Activated CD8-positive, alpha-beta T cell treated with anti-CD3 and anti-CD28 coated beads for 36 hours (primary cell): Measurements from ENCODE around the gene ERBB2. TPM values are rescaled to one million over a fixed set of nuclear protein-coding genes. Genes with fewer than 3 reads are reported as not detected.
A peak's percentile ranks its signal among the peaks of the same experiment; 100 is the strongest.

Experiments
- ATAC-seq: fragments of 200-7000 bp; cut with Tn5 transposase; one replicate; pipeline ENCODE4 v1.10.0; 2021; ENCODE audit warnings: mild to moderate bottlenecking, moderate library complexity
- CTCF ChIA-PET: fragments of 350-600 bp; sonication (Branson Sonifier 250); formaldehyde crosslinking; loops from one replicate; lab custom pipeline; 2021; ENCODE audit warnings: antibody characterized with exemption; lab: Charles Lee
- POLR2A ChIA-PET: fragments of 350-600 bp; sonication (Branson Sonifier 250); formaldehyde crosslinking; loops from one replicate; lab custom pipeline; 2021; ENCODE audit warnings: antibody characterized with exemption; lab: Charles Lee
- DNase-seq: peaks from one replicate; pipeline ENCODE4 v3.0.0-alpha.2; 2020
- H3K27ac Mint-ChIP-seq: one replicate; pipeline ENCODE4 v1.8.0; 2021; ENCODE audit warnings: mild to moderate bottlenecking, mixed read lengths
- H3K27me3 Mint-ChIP-seq: one replicate; pipeline ENCODE4 v1.8.0; 2021; ENCODE audit warnings: mixed read lengths
- H3K36me3 Mint-ChIP-seq: one replicate; pipeline ENCODE4 v1.8.0; 2021; ENCODE audit warnings: low read depth, mixed read lengths
- H3K4me1 Mint-ChIP-seq: one replicate; pipeline ENCODE4 v1.8.0; 2021; ENCODE audit warnings: low read depth, mixed read lengths
- H3K4me3 Mint-ChIP-seq: one replicate; pipeline ENCODE4 v1.8.0; 2021; ENCODE audit warnings: mild to moderate bottlenecking, moderate library complexity, mixed read lengths
- H3K9me3 Mint-ChIP-seq: one replicate; pipeline ENCODE4 v1.8.0; 2021; ENCODE audit warnings: mixed read lengths
- CTCF ChIP-seq: fragments of 200-600 bp; IDR thresholded peaks from one replicate; pipeline ENCODE4 v1.8.0; 2022; ENCODE audit warnings: antibody characterized with exemption, mild to moderate bottlenecking
- intact Hi-C: fragments of 100-400 bp; cut with micrococcal nuclease; formaldehyde crosslinking; loops from one replicate; pipeline ENCODE4 v1.10.0; 2022
- total RNA-seq, 2 experiments: library from RNA; stranded (reverse); gene quantifications; one replicate each; pipeline ENCODE4 v1.2.3, GENCODE V29; 2021

The ERBB2 gene
- total RNA-seq, 2 experiments from 2014 or later: 5.2 TPM

- DNase-seq (no peak), ATAC-seq (peak; percentile 4)
- ChIA-PET CTCF (no interaction called here), POLR2A (interaction anchor here (1.0 to 1.1 kb wide), 2 partner anchors 14 to 123 kb away, joined by 3 to 4 read pairs; no protein-coding TSS in a partner anchor)
- H3K4me1 Mint-ChIP-seq: peaks cover 21% of the 10 kb centered on the region
- no peaks in the 10 kb centered on the region for H3K9me3 Mint-ChIP-seq
- no peaks in the 10 kb centered on the region for H3K36me3 Mint-ChIP-seq
- intact Hi-C loops: no loop called here
- peaks cover 13% of the 10 kb centered on the region for H3K27me3 Mint-ChIP-seq
- no peak overlapping the region for H3K4me3 Mint-ChIP-seq
- no peak overlapping the region for H3K27ac Mint-ChIP-seq
- no peak for TF ChIP-seq CTCF
These were observed 39.4 kb downstream of the ERBB2 start for GRCh38 chr17:39738983-39739884.

DNA sequence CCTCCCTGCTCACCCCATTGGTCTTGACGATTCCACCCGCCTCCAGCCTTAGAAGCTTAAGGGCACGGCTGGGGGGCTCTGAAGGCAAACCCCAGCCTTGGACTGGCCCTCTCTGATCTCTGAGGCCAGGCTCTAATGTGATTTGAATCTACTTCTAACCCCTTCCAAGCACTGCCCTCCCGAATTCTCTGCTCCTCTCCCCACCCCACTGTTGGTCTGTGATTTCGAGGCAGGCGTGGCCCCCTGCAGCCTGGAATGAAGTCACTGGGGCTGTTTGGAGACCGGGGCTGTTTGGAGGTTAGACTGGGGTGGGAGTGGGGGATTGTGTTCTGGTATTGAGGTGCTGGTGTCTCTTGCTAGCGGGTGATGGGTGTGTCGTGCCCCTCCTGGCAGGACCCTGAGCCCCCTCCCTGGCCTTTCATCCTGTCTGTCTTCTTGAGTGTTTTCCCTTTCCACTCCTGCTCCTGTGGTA, 40.1 kb downstream of the ERBB2 start:
- intact Hi-C loops: no loop called here
- no peak for ATAC-seq

DNA sequence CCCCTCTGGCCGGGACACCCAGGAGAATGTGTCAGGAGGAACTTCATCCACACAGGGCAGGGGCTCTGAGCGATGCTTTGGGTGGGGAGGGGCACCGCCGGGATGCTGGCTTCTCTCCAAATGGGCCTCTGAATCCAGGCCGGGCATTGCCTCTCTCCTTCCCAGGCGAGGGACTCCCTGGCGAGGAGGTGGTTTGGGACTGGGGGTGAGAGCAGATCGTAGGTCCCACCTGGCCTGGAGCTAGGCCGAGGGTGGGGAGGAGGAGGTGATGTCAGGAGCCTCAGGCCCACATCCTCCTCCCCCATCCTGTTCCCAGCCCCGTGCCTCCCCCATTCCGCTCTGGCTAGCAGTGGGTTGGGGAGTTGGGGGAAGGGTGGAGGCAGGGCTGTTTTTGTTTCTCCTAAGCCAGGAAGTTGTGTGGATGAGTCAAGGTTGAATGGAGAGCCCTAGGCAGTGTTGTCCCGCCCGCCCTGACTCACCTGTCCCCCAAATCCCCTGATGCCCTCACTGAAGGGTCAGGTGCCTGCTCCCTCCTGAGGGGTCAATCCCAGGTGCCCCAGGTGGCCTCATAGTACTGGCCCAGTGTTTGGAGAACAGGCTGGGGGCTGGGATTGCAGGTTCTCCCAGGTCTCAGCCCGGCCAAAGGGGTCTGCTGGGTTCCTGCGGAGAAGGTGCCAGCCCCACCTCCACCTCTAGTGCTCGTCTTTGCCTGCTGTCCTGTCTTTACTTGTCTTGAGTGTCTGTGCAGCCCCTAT, 40.7 kb downstream of the ERBB2 start:
- DNase-seq (peak; percentile 28), ATAC-seq (no peak)
- Mint-ChIP-seq H3K27me3 (peaks cover 15% of the 10 kb centered on the region), H3K36me3 (no peaks in the 10 kb centered on the region), H3K9me3 (no peaks in the 10 kb centered on the region), H3K27ac (no peak overlapping the region), H3K4me1 (peaks cover 21% of the 10 kb centered on the region), H3K4me3 (no peak overlapping the region)
- CTCF ChIA-PET: no interaction called here
- TF ChIP-seq CTCF: no peak
- intact Hi-C loops: no loop called here
- POLR2A ChIA-PET: interaction anchor here (1.1 kb wide), 1 partner anchor 13 kb away, joined by 4 read pairs; no protein-coding TSS in a partner anchor

More for the DNA sequence above, 40.1 kb downstream of the ERBB2 start:
- ChIA-PET POLR2A (interaction anchor here (1.1 kb wide), 1 partner anchor 13 kb away, joined by 4 read pairs; no protein-coding TSS in a partner anchor), CTCF (no interaction called here)
- Mint-ChIP-seq H3K4me3 (no peak overlapping the region), H3K27ac (no peak overlapping the region), H3K9me3 (no peaks in the 10 kb centered on the region), H3K4me1 (peaks cover 21% of the 10 kb centered on the region), H3K36me3 (no peaks in the 10 kb centered on the region), H3K27me3 (peaks cover 15% of the 10 kb centered on the region)
- TF ChIP-seq CTCF: no peak
- no peak for DNase-seq

DNA sequence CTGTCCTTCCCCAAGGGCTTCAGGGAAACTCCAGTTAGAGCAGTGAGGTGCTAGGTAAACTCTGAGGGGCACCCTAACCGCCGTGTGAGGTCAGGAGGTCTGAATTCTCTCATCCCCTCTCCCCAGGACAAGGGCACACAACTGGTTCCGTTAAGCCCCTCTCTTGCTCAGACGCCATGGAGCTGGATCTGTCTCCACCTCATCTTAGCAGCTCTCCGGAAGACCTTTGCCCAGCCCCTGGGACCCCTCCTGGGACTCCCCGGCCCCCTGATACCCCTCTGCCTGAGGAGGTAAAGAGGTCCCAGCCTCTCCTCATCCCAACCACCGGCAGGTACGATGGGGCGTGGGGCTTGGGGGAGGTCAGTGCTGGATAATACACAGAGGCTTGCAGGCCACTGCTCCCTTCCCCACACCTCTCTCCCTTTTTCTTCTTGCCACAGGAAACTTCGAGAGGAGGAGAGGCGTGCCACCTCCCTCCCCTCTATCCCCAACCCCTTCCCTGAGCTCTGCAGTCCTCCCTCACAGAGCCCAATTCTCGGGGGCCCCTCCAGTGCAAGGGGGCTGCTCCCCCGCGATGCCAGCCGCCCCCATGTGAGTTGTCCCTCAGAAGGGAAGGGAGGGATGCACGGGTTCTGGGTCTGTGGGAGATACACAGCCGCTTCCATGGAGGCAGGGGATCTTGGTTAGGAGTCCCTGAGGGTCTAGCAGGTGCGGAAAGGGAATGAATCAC, 42.4 kb downstream of the ERBB2 start:
- intact Hi-C loops: no loop called here

More for the DNA sequence above, 42.4 kb downstream of the ERBB2 start:
- POLR2A ChIA-PET: interaction anchor here (3.7 kb wide), 1 partner anchor 12 kb away, joined by 13 read pairs; the partner anchor contains the start of gene MIEN1
- H3K27me3 Mint-ChIP-seq: peaks cover 12% of the 10 kb centered on the region
- peaks cover 21% of the 10 kb centered on the region for H3K4me1 Mint-ChIP-seq
- TF ChIP-seq CTCF: no peak
- H3K36me3 Mint-ChIP-seq: no peaks in the 10 kb centered on the region
- ATAC-seq (no peak), DNase-seq (no peak)
- no peak overlapping the region for H3K4me3 Mint-ChIP-seq
- H3K27ac Mint-ChIP-seq: no peak overlapping the region
- CTCF ChIA-PET: interaction anchor here (0.8 kb wide), 1 partner anchor 13 kb away, joined by 3 read pairs; no protein-coding TSS in a partner anchor
- no peaks in the 10 kb centered on the region for H3K9me3 Mint-ChIP-seq
